HCT116 (cell line): Measurements from ENCODE around the gene MS4A4A. TPM values are rescaled to one million over a fixed set of nuclear protein-coding genes. Genes with fewer than 3 reads are reported as not detected.

ENCODE experiments used
- ATAC-seq: fragments of 200-7000 bp; cut with Tn5 transposase; 2 replicates; pipeline ENCODE4 v1.9.1; 2020; ENCODE audit warnings: mild to moderate bottlenecking, moderate library complexity
- BruUV-seq: library from RNA; stranded (reverse); fragments of 400-500 nt; replicated peaks from 2 replicates; lab custom pipeline; 2021; lab: Mats Ljungman, UMichigan
- CTCF ChIA-PET: fragments of 300-600 bp; sonication (Branson Sonifier 250); formaldehyde crosslinking; loops from one replicate; lab custom pipeline; 2021; ENCODE audit warnings: antibody characterized with exemption; lab: Charles Lee
- POLR2A ChIA-PET: fragments of 300-600, 350-600 bp; sonication (Branson Sonifier 250); formaldehyde crosslinking; loops from one replicate; lab custom pipeline; 2021; ENCODE audit warnings: antibody characterized with exemption; lab: Charles Lee
- RAD21 ChIA-PET, 2 experiments: fragments of 300-600 bp; sonication (Branson Sonifier 250); formaldehyde crosslinking; loops; one replicate each; lab custom pipeline; 2023; ENCODE audit warnings: low total read pairs in 2 of 2; ENCODE audit not compliant: uncharacterized antibody in 2 of 2, unreplicated experiment in 2 of 2, low non-redundant PET in 1 of 2; lab: Charles Lee
- DNase-seq: peaks from one replicate; pipeline ENCODE4 v3.0.0-alpha.2; 2010; ENCODE audit warnings: low read depth, low spot score
- H2AFZ ChIP-seq: fragments of 200-600 bp; shearing (Covaris generic), sonication (generic); 2 replicates; pipeline ENCODE4 v1.6.1; 2017; ENCODE audit warnings: low read depth, mixed run types, mixed read lengths, antibody characterized with exemption, low read length; ENCODE audit not compliant: poor library complexity, severe bottlenecking
- H3K27ac ChIP-seq: 2 replicates; pipeline ENCODE4 v1.5.1; 2012; ENCODE audit warnings: low read depth, low read length
- H3K27me3 ChIP-seq: fragments of 200-600 bp; sonication (generic); 2 replicates; pipeline ENCODE4 v1.6.1; 2016; ENCODE audit warnings: mixed run types, low read length, mixed read lengths; ENCODE audit not compliant: insufficient read depth
- H3K36me3 ChIP-seq, 2 experiments: fragments of 200-500 bp in 1 of 2; fragments of 200-600 bp in 1 of 2; sonication (Bioruptor generic) in 1 of 2; sonication (generic) in 1 of 2; 2 replicates each; pipeline versions ENCODE4 v1.5.1 to v1.6.1; 2014 to 2016; ENCODE audit warnings: low read length in 2 of 2, inconsistent platforms in 1 of 2, mixed read lengths in 1 of 2, mixed run types in 1 of 2; ENCODE audit not compliant: insufficient read depth in 2 of 2, control insufficient read depth in 1 of 2
- H3K4me1 ChIP-seq, 2 experiments: fragments of 200-600 bp in 1 of 2; sonication (generic) in 1 of 2; 2 replicates each; pipeline versions ENCODE4 v1.5.1 to v1.6.1; 2012 to 2017; ENCODE audit warnings: low read length in 2 of 2, inconsistent platforms in 1 of 2, mild to moderate bottlenecking in 1 of 2, mixed read lengths in 1 of 2, mixed run types in 1 of 2, moderate library complexity in 1 of 2; ENCODE audit not compliant: insufficient read depth in 2 of 2, control insufficient read depth in 1 of 2
- H3K4me2 ChIP-seq: fragments of 200-600 bp; sonication (generic); 2 replicates; pipeline ENCODE4 v1.6.1; 2017; ENCODE audit warnings: mixed run types, low read length, mixed read lengths
- H3K4me3 ChIP-seq, 2 experiments: fragments of 200-600 bp in 1 of 2; sonication (generic) in 1 of 2; replicated peaks in 1 of 2; 2 replicates each; pipeline ENCODE4 v1.5.1; 2011 to 2016; ENCODE audit warnings: low read length in 2 of 2, control low read depth in 1 of 2, low read depth in 1 of 2, mild to moderate bottlenecking in 1 of 2, mixed read lengths in 1 of 2, mixed run types in 1 of 2
- H3K79me2 ChIP-seq: fragments of 200-600 bp; sonication (generic); 2 replicates; pipeline ENCODE4 v1.6.1; 2017; ENCODE audit warnings: mild to moderate bottlenecking, mixed run types, low read length, moderate library complexity, mixed read lengths; ENCODE audit not compliant: insufficient read depth
- H3K9ac ChIP-seq: fragments of 200-600 bp; sonication (generic); 2 replicates; pipeline ENCODE4 v1.6.1; 2016; ENCODE audit warnings: low read length, mixed read lengths
- H3K9me2 ChIP-seq: fragments of 200-600 bp; sonication (generic), shearing (Covaris generic); 2 replicates; pipeline ENCODE4 v1.6.1; 2017; ENCODE audit warnings: mixed run types, mild to moderate bottlenecking, moderate library complexity; ENCODE audit not compliant: insufficient read depth
- H3K9me3 ChIP-seq, 2 experiments: fragments of 200-500 bp in 1 of 2; fragments of 200-600 bp in 1 of 2; sonication (Bioruptor generic) in 1 of 2; sonication (generic) in 1 of 2; 2 replicates each; pipeline ENCODE4 v1.6.1; 2014 to 2017; ENCODE audit warnings: low read length in 2 of 2, mixed read lengths in 2 of 2, inconsistent platforms in 1 of 2, low read depth in 1 of 2, mild to moderate bottlenecking in 1 of 2, mixed run types in 1 of 2, moderate library complexity in 1 of 2; ENCODE audit not compliant: control insufficient read depth in 1 of 2, insufficient read depth in 1 of 2
- H4K20me1 ChIP-seq: fragments of 200-600 bp; sonication (generic), shearing (Covaris generic); 2 replicates; pipeline ENCODE4 v1.6.1; 2017; ENCODE audit warnings: mixed run types, mild to moderate bottlenecking, moderate library complexity; ENCODE audit not compliant: insufficient read depth
- CBX3 ChIP-seq: IDR thresholded peaks from 2 replicates; pipeline ENCODE4 v1.6.1; 2012; ENCODE audit warnings: low read depth
- CEBPB ChIP-seq: IDR thresholded peaks from 2 replicates; pipeline ENCODE4 v1.6.1; 2012; ENCODE audit warnings: low read depth
- EGR1 ChIP-seq: IDR thresholded peaks from 2 replicates; pipeline ENCODE4 v1.6.1; 2012; ENCODE audit warnings: low read depth
- ELF1 ChIP-seq: IDR thresholded peaks from 2 replicates; pipeline ENCODE4 v1.6.1; 2012; ENCODE audit warnings: low read depth, borderline replicate concordance
- EZH2 ChIP-seq: fragments of 200-600 bp; sonication (generic); IDR thresholded peaks from 2 replicates; pipeline ENCODE4 v1.6.1; 2017; ENCODE audit warnings: antibody characterized with exemption, mixed run types
- FOSL1 ChIP-seq: IDR thresholded peaks from 2 replicates; pipeline ENCODE4 v1.6.1; 2012; ENCODE audit warnings: low read depth
- POLR2A ChIP-seq: IDR thresholded peaks from 2 replicates; pipeline ENCODE4 v1.7.0; 2011; ENCODE audit warnings: borderline replicate concordance; ENCODE audit not compliant: insufficient read depth, insufficient read length; ENCODE audit errors: extremely low read depth
- RAD21 ChIP-seq: IDR thresholded peaks from 2 replicates; pipeline ENCODE4 v1.6.1; 2012; ENCODE audit warnings: low read depth, mild to moderate bottlenecking
- SRF ChIP-seq: IDR thresholded peaks from 2 replicates; pipeline ENCODE4 v1.6.1; 2012; ENCODE audit warnings: low read depth
- ZNF274 ChIP-seq: fragments of 200-500 bp; sonication (Bioruptor generic); IDR thresholded peaks from 2 replicates; pipeline ENCODE4 v1.6.1; 2014; ENCODE audit warnings: mild to moderate bottlenecking, low read depth, low read length, inconsistent platforms
- intact Hi-C: fragments of 100-400 bp; cut with micrococcal nuclease; formaldehyde crosslinking; loops from 2 replicates; pipeline ENCODE4 v1.10.0; 2022
- total RNA-seq: library from RNA; stranded (reverse); gene quantifications from one replicate; pipeline ENCODE4 v1.2.1, GENCODE V29; 2021; ENCODE audit not compliant: unreplicated experiment
- TF ChIP-seq, protein P1 (sequence below): IDR thresholded peaks from 2 replicates; pipeline ENCODE4 v1.6.1; 2012
- TF ChIP-seq, protein P2 (sequence below): IDR thresholded peaks from 2 replicates; pipeline ENCODE4 v1.6.1; 2012; ENCODE audit warnings: low read depth
- TF ChIP-seq, protein P3 (sequence below): IDR thresholded peaks from 2 replicates; pipeline ENCODE4 v1.6.1; 2011; ENCODE audit warnings: mild to moderate bottlenecking, low read length, moderate library complexity; ENCODE audit not compliant: insufficient replicate concordance; ENCODE audit errors: extremely low read depth
- TF ChIP-seq, protein P4 (sequence below): IDR thresholded peaks from 2 replicates; pipeline ENCODE4 v1.6.1; 2012

The MS4A4A gene
- total RNA-seq, 1 experiment from 2014 or later, result 0.22 TPM

DNA sequence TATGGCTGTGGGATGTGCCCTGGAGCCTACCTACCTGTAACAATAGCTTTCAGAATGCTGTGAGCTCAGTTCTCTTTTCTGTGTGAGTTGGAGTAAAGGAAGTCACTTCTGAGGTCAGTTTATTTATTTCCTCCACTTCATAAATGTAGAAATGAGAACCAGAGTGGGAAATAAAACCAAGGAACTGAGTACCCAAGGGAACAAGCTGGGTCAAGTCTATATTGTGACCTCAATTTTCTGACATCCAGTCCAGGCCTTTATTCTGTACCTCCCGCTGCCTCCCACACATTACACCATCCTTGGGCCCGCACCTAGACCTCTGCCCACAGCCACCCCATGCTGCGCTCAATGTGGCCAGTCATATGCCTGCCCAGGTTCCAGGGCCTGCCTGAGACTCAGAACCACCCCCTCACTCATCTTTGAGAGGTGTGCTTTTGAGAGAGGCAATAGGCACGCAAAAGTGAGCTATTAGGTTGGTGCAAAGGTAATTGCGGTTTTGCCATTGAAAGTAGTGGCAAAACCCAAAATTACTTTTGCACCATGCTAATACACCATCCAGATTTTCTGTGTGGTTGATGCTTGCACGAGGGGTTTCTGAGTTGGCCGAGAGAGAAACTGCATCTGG, 56.4 kb downstream of the MS4A4A start:
- Histone ChIP-seq H3K9me2 (no peaks in the 10 kb centered on the region), H3K4me2 (no peak overlapping the region), H3K9me3 (no peaks in the 10 kb centered on the region), H3K79me2 (no peaks in the 10 kb centered on the region), H3K36me3 (no peaks in the 10 kb centered on the region), H3K4me3 (no peak overlapping the region), H2AFZ (no peak overlapping the region), H3K27ac (no peak overlapping the region), H3K9ac (no peak overlapping the region), H4K20me1 (no peaks in the 10 kb centered on the region), H3K4me1 (peaks cover 0 to 5% of the 10 kb centered on the region in 2 experiments; a peak in 2 of 4 replicates), H3K27me3 (no peaks in the 10 kb centered on the region)
- TF ChIP-seq, protein P1, sequence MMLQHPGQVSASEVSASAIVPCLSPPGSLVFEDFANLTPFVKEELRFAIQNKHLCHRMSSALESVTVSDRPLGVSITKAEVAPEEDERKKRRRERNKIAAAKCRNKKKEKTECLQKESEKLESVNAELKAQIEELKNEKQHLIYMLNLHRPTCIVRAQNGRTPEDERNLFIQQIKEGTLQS, result no peak
- TF ChIP-seq ELF1 (no peak), FOSL1 (no peak), CBX3 (no peak), RAD21 (no peak), EGR1 (no peak), SRF (no peak), EZH2 (no peak), CEBPB (no peak), POLR2A (no peak), ZNF274 (no peak)
- TF ChIP-seq, protein P2, sequence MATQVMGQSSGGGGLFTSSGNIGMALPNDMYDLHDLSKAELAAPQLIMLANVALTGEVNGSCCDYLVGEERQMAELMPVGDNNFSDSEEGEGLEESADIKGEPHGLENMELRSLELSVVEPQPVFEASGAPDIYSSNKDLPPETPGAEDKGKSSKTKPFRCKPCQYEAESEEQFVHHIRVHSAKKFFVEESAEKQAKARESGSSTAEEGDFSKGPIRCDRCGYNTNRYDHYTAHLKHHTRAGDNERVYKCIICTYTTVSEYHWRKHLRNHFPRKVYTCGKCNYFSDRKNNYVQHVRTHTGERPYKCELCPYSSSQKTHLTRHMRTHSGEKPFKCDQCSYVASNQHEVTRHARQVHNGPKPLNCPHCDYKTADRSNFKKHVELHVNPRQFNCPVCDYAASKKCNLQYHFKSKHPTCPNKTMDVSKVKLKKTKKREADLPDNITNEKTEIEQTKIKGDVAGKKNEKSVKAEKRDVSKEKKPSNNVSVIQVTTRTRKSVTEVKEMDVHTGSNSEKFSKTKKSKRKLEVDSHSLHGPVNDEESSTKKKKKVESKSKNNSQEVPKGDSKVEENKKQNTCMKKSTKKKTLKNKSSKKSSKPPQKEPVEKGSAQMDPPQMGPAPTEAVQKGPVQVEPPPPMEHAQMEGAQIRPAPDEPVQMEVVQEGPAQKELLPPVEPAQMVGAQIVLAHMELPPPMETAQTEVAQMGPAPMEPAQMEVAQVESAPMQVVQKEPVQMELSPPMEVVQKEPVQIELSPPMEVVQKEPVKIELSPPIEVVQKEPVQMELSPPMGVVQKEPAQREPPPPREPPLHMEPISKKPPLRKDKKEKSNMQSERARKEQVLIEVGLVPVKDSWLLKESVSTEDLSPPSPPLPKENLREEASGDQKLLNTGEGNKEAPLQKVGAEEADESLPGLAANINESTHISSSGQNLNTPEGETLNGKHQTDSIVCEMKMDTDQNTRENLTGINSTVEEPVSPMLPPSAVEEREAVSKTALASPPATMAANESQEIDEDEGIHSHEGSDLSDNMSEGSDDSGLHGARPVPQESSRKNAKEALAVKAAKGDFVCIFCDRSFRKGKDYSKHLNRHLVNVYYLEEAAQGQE, result no peak
- TF ChIP-seq, protein P3, sequence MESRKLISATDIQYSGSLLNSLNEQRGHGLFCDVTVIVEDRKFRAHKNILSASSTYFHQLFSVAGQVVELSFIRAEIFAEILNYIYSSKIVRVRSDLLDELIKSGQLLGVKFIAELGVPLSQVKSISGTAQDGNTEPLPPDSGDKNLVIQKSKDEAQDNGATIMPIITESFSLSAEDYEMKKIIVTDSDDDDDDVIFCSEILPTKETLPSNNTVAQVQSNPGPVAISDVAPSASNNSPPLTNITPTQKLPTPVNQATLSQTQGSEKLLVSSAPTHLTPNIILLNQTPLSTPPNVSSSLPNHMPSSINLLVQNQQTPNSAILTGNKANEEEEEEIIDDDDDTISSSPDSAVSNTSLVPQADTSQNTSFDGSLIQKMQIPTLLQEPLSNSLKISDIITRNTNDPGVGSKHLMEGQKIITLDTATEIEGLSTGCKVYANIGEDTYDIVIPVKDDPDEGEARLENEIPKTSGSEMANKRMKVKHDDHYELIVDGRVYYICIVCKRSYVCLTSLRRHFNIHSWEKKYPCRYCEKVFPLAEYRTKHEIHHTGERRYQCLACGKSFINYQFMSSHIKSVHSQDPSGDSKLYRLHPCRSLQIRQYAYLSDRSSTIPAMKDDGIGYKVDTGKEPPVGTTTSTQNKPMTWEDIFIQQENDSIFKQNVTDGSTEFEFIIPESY, result no peak
- TF ChIP-seq, protein P4, sequence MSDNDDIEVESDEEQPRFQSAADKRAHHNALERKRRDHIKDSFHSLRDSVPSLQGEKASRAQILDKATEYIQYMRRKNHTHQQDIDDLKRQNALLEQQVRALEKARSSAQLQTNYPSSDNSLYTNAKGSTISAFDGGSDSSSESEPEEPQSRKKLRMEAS, result no peak
- POLR2A ChIA-PET, result no interaction called here
- no TSS peak for BruUV-seq
- intact Hi-C loops, result no loop called here
- RAD21 ChIA-PET, result no interaction called here
- ATAC-seq, result no peak
- CTCF ChIA-PET, result interaction anchor here (0.5 to 1.4 kb wide), 2 partner anchors 9 to 27 kb away, joined by 4 to 5 read pairs; no protein-coding TSS in a partner anchor
- DNase-seq, result no peak
